Fibroblast of the conjunctiva (primary cell): ENCODE results near the gene CASP8AP2.
"Not testable (repeated sequence)": the region's sequence is repeated elsewhere in the genome, so short reads cannot be mapped to it uniquely, and the experiment has no call there.

ENCODE experiments used
- DNase-seq: peaks from one replicate; pipeline ENCODE4 v3.0.0-alpha.2; 2010; ENCODE audit warnings: low read depth

The CASP8AP2 gene

DNA sequence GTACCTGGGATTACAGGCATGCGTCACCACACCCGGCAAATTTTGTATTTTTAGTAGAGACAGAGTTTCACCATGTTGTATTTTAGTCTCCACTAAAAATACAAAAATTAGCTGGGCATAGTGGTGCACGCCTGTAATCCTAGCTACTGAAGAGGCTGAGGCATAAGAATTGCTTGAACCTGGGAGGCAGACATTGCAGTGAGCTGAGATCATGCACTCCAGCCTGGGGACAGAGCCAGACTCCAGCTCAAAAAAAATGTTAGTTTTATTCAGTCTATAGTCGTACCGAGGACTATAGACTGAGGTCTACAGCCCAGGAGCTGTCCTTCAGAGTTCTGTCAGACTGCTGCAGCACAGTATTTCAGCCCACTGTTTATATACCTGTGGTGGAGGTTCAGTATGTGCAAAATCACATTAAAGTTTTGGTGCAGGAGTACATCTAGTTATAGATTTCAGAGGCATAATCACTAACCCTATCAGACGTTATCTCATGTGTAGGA lies 3.6 kb upstream of the CASP8AP2 start:
- no peak for DNase-seq

GRCh38 chr6:89828475-89828987 lies 1.1 kb upstream of the CASP8AP2 start:
- DNase-seq, result not testable (repeated sequence)

DNA sequence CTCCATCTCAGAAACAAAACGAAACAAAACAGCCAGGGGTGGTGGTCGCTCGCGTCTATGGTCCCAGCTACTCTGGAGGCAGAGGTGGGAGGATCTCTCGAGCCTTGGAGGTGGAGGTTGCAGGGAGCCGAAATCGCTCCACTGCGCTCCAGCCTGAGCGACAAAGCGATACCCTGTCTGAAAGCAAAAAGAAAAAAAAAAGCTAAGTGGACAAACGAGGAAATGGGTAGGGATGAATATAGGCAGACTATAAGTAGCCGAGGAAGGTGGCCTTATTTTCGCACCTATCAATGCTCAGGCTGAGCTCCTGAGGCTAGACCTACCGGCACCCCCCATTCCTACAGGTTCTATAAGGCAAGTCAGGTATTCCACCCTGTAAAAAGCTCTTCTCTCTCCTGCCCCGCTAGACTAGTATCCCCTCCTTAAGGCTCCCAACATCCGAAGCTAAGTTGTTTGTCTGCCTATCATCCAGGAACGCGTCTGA lies 650 bp upstream of the CASP8AP2 start:
- DNase-seq, result no peak

DNA sequence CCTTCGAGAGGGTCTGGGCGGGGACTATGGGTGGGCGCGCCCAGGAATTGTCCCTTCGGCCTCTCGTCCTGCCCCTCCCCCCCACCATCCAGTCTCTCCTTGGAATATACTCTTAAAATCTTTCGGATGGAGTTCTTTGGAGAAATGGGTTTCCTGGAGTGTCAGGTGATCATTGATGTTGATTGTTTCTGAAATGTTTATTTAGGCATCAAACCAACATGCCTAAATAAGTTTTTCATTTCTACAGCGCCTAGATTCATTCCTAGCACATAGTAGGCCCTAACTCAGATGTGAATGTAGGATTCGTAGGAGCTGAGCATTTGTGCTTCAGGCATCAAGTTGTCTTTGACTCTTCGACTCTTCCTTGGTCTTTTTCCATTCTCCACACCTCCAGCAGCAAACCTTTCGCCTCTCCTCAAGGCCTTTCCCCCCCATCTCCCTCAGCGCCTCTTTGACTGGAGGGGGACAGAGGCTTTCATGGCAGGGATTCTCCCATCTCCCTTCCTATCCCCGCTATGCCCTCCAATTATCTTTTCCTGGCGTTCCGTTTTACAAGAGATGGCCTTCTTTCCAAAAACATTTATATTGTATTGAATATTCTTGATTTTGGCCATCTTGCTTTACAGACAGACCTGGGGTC lies 610 bp downstream of the CASP8AP2 start:
- no peak for DNase-seq

GRCh38 chr6:89834884-89835792 lies 5.5 kb downstream of the CASP8AP2 start:
- no peak for DNase-seq

DNA sequence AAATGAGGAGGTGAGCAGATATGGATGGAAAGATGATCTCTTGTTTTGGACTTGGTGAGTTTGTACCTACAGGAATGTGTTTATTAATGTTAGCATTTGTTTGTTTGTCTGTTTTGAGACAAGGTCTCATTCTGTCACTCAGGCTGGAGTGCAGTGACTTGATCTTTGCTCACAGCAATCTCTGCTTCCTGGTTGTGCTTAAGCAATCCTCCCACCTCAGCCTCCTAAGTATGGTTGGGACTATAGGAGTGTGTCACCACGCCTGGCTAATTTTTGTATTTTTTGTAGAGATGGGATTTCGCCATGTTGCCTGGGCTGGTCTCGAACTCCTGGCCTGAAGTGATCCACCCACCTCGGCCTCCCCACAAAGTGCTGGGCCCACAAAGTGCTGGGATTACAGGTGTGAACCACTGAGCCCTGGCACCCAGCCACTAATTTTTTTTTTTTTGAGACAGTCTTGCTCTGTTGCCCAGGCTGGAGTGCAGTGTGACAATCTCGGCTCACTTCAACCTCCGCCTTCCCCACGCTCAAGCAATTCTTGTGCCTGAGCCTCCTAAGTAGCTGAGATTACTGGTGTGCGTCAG lies 7.1 kb downstream of the CASP8AP2 start:
- no peak for DNase-seq

DNA sequence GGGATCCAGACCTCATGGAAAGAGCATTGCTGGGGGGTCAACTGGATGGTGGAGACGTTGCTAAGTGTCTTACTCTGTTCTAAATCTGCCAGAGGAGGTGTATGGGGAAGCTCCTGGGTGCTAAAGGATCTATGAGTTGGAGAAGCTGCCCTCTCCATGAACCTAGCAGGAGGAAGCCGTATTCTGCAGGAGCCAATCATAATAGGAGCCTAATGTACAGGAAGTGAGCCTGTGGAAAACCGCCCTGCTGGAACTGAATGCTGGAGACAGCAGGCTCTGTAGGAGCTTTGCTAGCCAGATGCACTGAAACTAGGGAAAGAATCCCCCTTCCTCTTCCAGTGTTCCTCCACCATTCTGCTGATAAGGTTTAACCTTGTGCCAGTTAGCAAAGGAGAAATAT lies 10.9 kb downstream of the CASP8AP2 start:
- DNase-seq, result no peak

- no peak for DNase-seq
Observed at GRCh38 chr6:89842228-89842627, 12.5 kb downstream of the CASP8AP2 start.

DNA sequence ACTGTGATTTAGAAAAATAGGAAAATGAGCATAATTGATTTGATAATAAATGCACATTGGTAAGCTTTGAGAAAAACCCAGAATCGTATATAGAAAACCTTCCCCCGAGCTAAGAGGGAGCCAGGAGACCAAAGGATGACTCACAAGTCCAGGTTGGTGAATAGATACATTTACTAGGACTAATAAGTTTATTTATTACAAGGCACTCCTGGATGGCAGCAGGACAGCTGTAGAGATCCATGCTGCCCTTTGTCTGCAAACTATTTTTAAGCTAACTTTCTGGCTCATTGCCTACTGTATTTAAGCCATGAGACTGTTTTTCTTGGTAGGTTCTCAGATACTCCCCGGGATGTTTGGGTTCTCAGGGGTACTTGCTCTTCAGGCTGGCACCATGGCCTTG lies 13.4 kb downstream of the CASP8AP2 start:
- no peak for DNase-seq

GRCh38 chr6:89847513-89847912 lies 17.8 kb downstream of the CASP8AP2 start:
- not testable (repeated sequence) for DNase-seq

DNA sequence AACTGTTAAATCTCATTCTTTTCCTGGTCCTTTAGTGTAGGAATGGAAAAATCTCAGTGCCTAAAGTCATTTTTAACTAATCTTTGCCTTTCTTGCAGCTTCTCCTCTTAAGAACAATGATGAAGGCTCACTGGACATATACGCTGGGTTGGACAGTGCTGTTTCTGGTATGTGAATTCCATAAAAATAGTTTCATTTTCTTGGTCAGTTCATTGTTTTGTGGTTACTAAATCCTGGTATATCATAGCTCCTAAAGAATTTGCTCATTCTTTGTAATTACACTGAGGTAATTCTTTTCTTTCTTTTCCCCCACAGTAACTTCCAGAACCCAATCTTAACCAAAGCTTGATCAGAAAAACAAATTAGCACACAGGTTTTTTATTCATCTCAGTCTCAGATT lies 23.4 kb downstream of the CASP8AP2 start:
- no peak for DNase-seq

GRCh38 chr6:89858041-89858440 lies 28.4 kb downstream of the CASP8AP2 start:
- DNase-seq, result no peak

- DNase-seq, result no peak
Observed at GRCh38 chr6:89859744-89860143, 30.1 kb downstream of the CASP8AP2 start.

DNA sequence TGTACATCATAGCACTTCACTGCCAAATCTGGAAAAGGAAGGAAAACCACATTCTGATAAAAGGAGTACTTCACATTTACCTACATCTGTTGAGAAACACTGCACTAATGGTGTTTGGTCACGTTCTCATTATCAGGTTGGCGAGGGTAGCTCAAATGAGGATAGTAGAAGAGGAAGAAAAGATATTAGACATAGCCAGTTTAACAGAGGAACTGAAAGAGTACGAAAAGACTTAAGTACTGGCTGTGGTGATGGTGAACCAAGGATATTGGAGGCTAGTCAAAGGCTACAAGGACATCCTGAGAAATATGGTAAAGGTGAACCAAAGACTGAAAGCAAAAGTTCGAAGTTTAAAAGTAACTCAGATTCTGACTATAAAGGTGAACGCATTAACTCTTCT lies 32.6 kb downstream of the CASP8AP2 start:
- no peak for DNase-seq

GRCh38 chr6:89862698-89863097 lies 33.0 kb downstream of the CASP8AP2 start:
- DNase-seq, result no peak

DNA sequence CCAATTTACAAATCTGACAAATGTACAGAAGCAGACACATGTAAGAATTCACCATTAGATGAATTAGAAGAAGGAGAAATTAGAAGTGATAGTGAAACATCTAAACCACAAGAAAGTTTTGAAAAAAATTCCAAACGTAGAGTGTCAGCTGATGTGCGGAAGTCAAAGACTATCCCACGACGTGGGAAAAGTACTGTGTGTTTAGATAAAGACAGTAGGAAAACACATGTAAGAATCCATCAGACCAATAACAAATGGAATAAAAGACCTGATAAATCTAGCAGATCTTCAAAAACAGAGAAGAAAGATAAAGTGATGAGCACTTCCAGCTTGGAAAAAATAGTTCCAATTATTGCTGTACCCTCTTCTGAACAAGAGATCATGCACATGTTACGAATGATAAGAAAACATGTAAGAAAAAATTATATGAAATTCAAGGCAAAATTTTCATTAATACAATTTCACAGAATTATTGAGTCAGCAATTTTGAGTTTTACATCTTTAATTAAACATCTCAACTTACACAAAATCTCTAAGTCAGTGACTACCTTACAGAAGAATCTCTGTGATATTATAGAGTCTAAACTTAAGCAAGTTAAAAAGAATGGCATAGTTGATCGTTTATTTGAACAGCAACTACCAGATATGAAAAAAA lies 36.5 kb downstream of the CASP8AP2 start:
- no peak for DNase-seq

- no peak for DNase-seq
Observed at GRCh38 chr6:89873721-89874120, 44.0 kb downstream of the CASP8AP2 start.

GRCh38 chr6:89874438-89874837 lies 44.8 kb downstream of the CASP8AP2 start:
- DNase-seq, result no peak

DNA sequence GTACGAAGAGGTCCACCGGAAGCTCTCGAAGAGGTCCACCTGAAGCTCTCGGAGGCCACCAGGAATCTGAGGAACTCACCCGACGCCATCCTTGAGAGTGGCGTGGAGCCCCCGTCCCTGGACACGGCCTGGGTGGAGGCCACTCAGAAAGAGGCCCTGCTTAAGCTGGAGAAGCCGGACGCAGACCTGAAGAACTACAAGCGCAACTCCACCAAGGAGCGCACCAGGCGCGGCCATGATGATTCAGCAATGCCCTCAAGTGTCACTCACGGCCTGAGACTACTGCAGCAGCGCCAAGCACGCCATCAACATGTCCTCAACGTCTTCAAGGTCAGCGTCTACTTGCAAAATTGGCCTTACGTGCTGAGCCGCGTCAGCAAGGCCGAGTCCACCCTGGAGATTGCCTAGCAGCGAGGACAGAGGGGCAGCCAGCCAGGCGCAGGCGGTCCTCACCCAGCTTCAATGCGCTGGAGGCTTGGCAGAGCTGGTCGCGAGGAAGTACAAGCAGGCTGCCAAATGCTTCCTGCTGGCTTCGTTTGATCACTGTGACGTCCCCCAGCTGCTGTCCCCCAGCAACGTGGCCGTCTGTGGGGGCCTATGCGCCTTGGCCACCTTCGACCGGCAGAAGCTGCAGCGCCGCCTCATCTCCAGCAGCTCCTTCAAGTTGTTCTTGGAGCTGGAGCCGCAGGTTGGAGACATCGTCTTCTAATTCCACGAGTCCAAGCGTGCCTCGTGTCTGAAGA lies 56.9 kb downstream of the CASP8AP2 start:
- no peak for DNase-seq

- DNase-seq, result no peak
Observed at GRCh38 chr6:89887452-89888137, 57.9 kb downstream of the CASP8AP2 start.

DNA sequence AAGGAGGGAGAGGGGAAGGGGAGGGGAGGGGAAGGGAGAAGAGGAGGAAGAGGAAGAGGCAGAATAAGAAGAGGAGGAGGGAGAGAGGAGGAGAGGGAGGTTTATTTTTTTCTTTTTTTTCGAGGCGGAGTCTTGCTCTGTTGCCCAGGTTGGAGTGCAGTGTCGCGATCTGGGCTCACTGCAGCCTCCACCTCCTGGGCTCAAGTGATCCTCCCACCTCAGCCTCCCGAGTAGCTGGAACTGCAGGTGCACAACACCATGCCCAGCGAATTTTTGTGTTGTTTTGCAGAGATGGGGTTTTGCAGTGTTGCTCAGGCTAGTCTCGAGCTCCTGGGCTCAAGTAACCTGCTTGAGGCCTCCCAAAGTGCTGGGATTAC lies 58.4 kb downstream of the CASP8AP2 start:
- no peak for DNase-seq
